Measurements from ENCODE around the gene DZIP1L.
"Not testable (repeated sequence)": the region's sequence is repeated elsewhere in the genome, so short reads cannot be mapped to it uniquely, and the experiment has no call there.

The DZIP1L gene

DNA sequence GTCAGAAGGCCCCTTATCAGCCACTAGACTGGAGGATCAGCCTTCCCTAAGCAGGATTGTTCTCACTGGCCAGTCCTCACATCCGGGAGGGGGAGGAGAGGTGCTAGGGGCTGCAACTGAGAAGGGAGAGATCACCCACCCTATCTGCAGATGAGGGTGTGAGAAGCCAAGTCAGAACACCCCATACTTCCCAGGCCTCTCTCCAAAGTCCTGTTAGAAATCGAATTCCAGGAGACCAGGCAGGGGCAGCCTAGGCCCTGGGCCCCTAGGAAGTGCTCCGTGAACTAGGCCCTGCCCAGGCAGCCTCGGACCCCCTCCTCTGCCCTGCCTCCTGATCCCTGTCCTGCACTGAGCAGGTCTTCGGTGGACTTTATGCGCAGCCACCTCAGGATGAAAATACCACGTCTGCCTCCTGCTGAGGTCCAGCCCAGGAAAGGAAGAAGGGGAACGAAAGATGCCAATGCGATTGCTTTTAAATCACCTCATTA is 933 bp downstream of the DZIP1L start:
- DNase-seq (ENCODE audit: low spot score) = peak; percentile 45

GRCh38 chr3:138113326-138113725 is 2.1 kb downstream of the DZIP1L start:
- DNase-seq (ENCODE audit: low spot score) = peak; percentile 97

DNA sequence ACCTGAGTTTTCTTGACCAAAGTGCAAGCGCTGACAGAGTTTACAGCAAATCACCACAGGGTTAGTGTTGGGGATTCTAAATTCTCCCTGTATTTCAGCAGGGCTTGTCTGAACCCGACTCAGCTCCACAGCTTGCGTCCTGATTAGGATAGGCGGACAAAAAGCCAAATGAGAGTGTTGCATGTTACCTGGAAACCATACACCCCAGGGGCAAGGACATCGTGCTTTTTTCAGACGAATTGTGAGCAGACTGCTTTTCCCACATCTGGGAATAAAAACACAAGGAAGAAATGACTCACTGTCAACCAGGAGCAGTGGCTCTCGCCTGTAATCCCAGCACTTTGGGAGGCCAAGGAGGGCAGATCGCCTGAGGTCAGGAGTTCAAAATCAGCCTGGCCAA is 3.0 kb downstream of the DZIP1L start:
- peak; percentile 49 for DNase-seq (ENCODE audit: low spot score)

GRCh38 chr3:138105598-138105997 is 9.8 kb downstream of the DZIP1L start:
- no peak for DNase-seq (ENCODE audit: low spot score)

- DNase-seq (ENCODE audit: low spot score) = no peak
Measured at GRCh38 chr3:138103466-138103865, 11.9 kb downstream of the DZIP1L start.

DNA sequence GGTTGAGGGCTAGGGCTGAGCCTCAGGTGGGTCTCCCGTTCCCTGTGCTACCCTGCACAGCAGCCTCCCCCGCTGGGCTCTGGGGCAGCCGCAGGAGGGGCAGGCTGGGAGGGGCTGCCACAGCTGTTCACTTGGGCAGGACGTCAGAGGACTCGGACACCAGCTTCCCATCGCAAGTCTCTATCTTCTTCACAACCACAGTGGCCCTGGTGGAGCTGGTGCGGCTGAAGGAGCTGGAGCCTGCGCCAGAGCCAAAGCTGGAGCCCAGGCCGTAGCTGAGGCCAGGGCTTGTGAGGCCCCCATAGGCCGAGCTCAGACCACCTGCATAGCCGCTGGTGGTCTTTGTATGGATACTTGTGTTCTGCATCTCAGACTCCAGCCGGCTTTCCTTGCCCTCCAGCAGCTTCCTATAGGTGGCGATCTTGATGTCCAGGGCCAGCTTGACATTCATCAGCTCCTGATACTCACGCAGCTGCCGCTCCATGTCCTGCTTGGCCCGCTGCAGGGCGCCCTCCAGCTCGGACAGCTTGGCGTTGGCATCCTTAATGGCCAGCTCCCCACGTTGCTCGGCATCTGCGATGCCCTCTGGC is 14.0 kb downstream of the DZIP1L start:
- DNase-seq (ENCODE audit: low spot score) = not testable (repeated sequence)

GRCh38 chr3:138099417-138099816 is 16.0 kb downstream of the DZIP1L start:
- no peak for DNase-seq (ENCODE audit: low spot score)

- DNase-seq (ENCODE audit: low spot score) = no peak
Measured at GRCh38 chr3:138097192-138098172, 17.9 kb downstream of the DZIP1L start.

DNA sequence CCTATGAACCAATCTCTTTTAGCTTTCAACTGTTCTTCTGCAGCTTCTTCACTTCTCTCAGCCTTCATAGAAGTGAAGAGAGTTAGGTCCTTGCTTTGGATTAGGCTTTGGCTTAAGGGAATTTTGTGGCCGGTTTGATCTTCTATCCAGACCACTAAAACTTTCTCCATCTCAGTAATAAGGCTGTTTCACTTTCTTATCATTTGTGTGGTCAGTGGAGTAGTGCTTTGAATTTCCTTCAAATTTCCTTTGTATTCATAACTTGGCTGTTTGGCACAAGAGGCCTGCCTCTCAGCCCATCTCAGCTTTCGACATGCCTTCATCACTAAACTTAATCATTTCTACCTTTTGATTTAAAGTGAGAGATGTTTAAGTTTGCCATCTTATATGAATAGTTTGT is 21.7 kb downstream of the DZIP1L start:
- DNase-seq (ENCODE audit: low spot score) = no peak

- DNase-seq (ENCODE audit: low spot score) = peak; percentile 45
Measured at GRCh38 chr3:138092023-138092422, 23.4 kb downstream of the DZIP1L start.

- peak; percentile 45 for DNase-seq (ENCODE audit: low spot score)
Measured at GRCh38 chr3:138089091-138089490, 26.3 kb downstream of the DZIP1L start.

DNA sequence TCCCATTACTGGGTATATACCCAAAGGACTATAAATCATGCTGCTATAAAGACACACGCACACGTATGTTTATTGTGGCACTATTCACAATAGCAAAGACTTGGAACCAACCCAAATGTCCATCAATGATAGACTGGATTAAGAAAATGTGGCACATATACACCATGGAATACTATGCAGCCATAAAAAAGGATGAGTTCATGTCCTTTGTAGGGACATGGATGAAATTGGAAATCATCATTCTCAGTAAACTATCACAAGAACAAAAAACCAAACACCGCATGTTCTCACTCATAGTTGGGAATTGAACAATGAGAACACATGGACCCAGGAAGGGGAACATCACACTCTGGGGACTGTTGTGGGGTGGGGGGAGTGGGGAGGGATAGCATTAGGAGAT is 29.7 kb downstream of the DZIP1L start:
- not testable (repeated sequence) for DNase-seq (ENCODE audit: low spot score)

- DNase-seq (ENCODE audit: low spot score) = no peak
Measured at GRCh38 chr3:138084196-138084595, 31.2 kb downstream of the DZIP1L start.

GRCh38 chr3:138082992-138083386 is 32.4 kb downstream of the DZIP1L start:
- no peak for DNase-seq (ENCODE audit: low spot score)

GRCh38 chr3:138082085-138082991 is 33.1 kb downstream of the DZIP1L start:
- DNase-seq (ENCODE audit: low spot score) = peak; percentile 87

- no peak for DNase-seq (ENCODE audit: low spot score)
Measured at GRCh38 chr3:138081371-138082084, 33.9 kb downstream of the DZIP1L start.

GRCh38 chr3:138079901-138080300 is 35.5 kb downstream of the DZIP1L start:
- peak; percentile 16 for DNase-seq (ENCODE audit: low spot score)

GRCh38 chr3:138078901-138079344 is 36.5 kb downstream of the DZIP1L start:
- peak; percentile 95 for DNase-seq (ENCODE audit: low spot score)

- peak; percentile 92 for DNase-seq (ENCODE audit: low spot score)
Measured at GRCh38 chr3:138078096-138078495, 37.3 kb downstream of the DZIP1L start.

DNA sequence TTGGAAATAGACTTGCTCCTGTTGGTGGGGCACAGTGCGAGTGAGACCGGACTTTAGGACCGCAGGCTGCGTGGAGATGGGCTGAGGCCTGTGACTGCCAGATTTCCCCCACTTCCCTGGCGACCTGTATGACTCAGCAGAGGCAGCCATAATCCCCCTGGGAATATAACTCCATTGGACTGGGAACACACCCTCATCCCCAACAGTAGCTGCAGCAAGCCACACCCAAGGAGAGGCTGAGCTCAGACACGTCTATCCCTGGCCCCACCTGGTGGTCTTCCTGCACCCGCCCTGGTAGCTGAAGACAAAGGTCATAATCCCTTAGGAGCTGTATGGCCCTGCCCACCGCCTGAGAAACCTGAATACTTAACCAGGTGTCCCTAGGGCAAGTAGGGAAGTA is 42.6 kb downstream of the DZIP1L start:
- no peak for DNase-seq (ENCODE audit: low spot score)

DNA sequence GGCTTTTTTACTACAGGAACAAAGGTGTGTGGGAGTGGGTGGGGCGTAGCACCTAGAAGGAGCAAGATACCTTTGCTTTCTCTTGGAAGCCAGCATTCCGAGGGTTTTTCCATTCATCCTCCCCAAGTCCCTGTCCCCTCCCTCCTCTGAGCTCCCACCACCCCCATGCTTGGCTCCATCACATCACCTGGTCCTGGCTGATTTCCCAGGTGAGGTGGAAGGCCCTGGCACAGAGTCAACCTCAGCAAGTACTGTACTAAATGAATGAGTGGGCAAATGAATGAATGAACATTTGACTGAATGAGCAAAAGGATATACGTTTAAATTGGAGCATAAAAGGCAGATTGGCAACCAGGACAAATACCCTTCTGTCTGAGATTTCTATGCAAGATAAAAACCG is 45.4 kb downstream of the DZIP1L start:
- DNase-seq (ENCODE audit: low spot score) = no peak

Measured in kidney tubule cell (primary cell).